Measurements from ENCODE around the gene LRR1.
"Not testable (repeated sequence)": the region's sequence is repeated elsewhere in the genome, so short reads cannot be mapped to it uniquely, and the experiment has no call there.

Gene LRR1

GRCh38 chr14:49633640-49634546 lies 35.2 kb downstream of the LRR1 start:
- peak; percentile 86 for DNase-seq

DNA sequence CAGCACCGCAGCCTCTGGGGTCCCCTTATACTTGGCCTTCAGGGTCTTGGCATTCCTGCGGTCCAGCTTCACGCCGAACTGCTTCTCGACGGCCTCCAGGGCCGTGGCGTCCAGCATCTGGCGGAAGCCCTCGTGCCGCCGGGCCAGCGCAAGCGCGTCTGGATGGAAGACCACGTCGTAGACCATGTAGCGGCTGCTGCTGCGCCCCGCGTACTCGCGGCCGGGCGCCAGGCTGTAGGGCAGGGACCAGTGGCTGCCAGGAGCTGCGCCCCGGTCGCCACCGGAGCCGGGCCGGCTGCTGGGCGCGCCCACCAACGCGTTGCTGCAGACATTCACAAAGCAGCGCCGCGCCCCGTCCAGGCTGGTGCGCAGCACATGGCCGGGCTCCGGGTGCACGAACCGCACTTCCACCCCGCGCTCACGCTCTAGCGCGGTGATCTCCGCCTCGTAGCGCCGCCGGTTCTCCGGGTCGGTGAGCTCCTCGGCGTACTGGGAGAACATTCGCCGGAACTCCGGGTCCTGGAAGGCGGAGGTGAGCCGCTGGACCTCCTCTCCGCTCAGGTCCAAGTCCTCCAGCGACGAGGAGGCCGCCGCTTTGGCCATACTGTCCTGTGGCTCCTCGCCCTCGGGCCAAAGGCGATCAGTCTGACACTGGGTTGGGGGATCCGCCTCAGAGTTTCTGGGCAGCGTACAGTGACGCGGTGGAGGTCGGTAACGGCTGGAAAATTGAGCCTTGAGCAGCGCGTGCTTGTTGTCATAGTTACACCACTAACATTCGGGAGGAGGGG lies 36.0 kb downstream of the LRR1 start, which contains the start of gene DNAAF2:
Gene DNAAF2 (minus strand): TSS at position 698 of the 788 bp plus-strand sequence. CDS start 95 bp downstream, at position 603.
- peak; percentile 61 for DNase-seq

DNA sequence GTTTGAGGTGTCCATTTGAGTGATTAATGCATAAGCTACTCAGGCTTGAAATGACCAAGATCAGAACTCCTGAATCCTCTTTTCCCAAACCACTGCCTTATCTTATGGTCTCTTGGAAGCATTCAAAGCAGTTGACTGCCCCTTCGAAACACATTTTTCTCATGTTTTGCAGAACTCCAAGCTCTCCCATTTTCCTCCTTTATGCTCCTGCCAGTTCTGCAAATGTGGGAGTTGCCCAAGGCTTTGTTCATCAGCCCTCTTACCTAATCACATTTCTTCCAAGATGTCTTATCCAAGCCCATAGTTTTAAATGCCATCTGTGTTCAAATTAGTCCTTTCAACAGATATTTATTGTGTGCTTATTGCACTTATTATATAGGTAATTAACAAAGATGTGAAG lies 38.1 kb downstream of the LRR1 start:
- DNase-seq = no peak

DNA sequence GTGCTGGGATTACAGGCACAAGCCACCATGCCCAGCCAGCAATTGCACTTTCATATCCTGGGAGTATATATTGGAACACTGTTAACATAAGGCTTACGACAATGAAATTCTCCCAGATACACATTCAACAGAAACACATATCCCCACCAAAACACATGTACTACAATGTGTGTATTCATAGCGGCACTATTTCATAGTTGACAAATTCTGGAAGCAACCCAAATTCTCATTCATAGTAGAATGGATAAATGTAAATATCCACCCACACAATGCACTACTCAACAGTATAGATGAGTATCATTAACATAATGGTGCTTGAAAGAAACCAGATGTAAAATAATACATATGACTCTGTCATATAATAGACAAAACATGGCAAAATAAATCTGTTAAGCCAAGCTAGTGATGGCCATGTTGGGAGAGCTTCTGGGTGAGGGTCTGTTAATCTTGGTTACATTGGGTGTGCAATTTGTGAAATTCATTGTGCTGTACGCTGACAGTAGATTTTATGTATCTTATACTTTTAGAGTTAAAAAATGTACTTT lies 38.9 kb downstream of the LRR1 start:
- DNase-seq = no peak

DNA sequence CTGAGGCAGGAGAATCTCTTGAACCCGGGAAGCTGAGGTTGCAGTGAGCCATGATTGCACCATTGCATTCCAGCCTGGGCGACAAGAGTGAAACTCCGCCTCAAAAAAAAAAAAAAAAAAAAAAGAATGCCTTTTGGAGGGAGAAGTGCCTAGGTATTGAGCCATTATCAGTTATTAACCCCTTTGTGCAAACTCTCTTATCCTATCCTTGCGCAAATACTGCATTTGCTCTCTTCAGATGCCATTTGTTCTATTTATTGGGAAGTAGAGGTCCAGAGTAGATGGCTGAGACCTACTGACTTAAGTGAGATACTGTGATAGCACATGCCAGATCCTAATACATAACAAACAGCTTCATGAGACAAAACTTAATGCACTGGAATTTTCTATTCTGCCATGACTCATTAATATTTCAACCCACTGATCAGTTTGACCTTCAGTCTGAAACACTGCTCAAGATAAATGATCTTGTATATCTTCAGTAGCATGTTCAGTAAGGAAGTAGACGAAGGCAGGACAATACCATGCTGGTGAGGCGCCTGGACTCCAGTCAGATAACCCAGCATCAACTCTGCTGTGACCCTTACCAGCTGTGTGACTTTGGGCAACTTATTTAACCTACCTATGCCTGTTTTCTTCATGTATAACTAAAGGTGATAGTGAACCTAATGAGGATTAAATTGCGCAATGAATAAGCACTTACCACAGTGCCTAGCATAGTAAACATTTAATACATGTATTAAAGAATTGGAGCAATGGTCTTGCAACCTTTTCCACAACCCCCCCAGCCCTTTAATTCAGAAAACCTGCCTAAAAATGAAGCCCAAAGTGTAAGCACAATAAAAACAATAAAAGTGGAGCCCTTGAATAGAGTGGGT lies 42.0 kb downstream of the LRR1 start:
- DNase-seq = no peak

GRCh38 chr14:49641697-49642129 lies 43.0 kb downstream of the LRR1 start:
- no peak for DNase-seq

DNA sequence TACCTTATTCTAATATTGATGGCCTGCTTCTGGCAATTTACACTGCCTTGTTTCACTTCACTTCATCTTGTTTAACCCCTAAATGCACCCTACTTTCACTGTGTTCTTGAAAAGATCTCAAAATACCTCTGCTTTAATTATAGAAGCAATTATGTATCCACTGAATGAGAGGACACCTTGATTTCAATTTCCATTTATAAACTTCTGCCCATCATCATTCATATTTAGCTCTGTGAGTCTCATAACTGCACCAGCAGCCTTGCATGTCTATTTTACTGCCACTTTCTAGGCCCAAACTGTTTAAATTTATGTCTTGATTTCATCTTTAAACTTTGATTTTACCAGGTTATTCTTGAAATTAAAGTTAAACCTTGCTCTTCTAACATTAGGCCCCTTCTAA lies 43.4 kb downstream of the LRR1 start:
- DNase-seq = no peak

DNA sequence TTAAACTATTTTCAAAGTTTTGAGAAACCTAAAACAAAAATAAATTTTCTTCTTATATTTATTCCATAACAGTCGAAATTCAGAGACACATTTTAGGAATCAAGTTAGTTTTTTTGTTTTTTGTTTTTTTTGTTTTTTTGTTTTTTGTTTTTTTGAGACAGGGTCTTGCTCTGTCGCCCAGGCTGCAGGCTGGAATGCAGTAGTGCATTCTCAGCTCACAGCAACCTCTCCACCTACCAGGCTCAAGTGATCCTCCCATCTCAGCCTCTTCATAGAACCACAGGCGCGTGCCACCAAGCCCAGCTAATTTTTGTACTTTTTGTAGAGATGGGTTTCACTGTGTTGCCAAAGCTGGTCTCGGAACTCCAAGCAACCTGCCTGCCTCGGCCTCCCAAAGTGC lies 54.8 kb downstream of the LRR1 start:
- DNase-seq = no peak

- DNase-seq = no peak
These were observed 55.8 kb downstream of the LRR1 start for GRCh38 chr14:49654511-49654910.

DNA sequence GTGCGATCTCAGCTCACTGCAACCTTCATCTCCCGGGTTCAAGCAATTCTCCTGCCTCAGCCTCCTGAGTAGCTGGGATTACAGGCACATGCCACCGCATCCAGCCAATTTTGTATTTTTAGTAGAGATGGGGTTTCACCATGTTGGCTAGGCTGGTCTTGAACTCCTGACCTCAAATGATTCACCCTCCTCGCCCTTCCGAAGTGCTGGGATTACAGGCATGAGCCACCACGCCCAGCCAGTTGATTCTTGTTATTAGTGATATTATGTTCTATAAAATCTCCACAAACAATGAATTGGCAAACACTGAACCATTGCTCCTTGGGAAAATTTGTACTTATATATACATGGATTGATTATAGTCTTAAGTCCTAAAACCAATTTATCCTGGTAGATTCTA lies 58.8 kb downstream of the LRR1 start:
- not testable (repeated sequence) for DNase-seq

DNA sequence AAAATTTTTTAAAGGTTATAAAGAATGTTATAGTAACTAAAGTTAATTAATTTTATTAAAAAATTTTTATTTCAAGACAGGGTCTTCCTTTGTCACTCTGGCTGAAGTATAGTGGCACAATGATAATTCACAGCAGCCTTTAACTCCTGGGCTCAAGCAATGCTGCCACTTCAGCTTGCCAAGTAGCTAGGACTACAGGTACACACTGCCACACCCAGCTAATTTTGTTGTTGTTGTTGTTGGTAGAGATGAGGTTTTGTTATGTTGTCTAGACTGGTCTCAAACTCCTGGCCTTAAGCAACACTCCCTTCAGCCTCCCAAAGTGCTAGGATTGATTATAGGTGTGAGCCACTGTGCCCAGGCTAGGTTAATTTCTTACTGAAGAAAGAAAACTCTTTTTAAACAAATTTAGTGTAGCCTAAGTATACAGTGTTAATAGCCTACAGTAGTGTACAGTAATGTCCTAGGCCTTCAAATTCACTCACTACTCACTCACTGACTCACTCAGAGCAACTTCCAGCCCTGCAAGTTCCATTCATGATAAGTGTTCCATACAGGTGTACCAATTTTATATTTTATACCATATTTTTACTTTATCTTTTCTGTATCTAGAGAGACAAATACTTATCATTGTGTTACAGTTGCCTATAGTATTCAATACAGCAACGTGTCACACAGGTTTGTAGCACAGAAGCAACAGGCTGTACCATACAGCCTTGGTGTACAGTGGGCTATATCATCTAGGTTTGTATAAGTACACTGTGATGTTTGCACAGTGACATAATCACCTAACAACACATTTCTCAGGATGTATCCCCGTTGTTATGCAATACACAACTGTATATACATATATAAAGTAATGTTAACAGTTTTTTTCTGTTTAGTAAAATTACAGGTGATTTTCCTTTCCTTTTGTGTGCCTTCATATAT lies 61.1 kb downstream of the LRR1 start:
- DNase-seq = no peak
